ENCODE data around the gene CACHD1.

CACHD1 gene

GRCh38 chr1:64588876-64589275 is 118.9 kb downstream of the CACHD1 start:
- no peak overlapping the region for H3K4me3 ChIP-seq (ENCODE audit: low read depth, low read length)
- no peak for TF ChIP-seq CTCF (IDR thresholded peaks at IDR 0.05; ENCODE audit: insufficient read depth, low read depth, low read length, missing control alignments)
- no peak for DNase-seq (ENCODE audit: low read depth)

- DNase-seq (ENCODE audit: low read depth): no peak
- no peak for TF ChIP-seq CTCF (IDR thresholded peaks at IDR 0.05; ENCODE audit: insufficient read depth, low read depth, low read length, missing control alignments)
- H3K4me3 ChIP-seq (ENCODE audit: low read depth, low read length): no peak overlapping the region
Observed at GRCh38 chr1:64590316-64590715, 120.4 kb downstream of the CACHD1 start.

- no peak for TF ChIP-seq CTCF (IDR thresholded peaks at IDR 0.05; ENCODE audit: insufficient read depth, low read depth, low read length, missing control alignments)
- no peak for DNase-seq (ENCODE audit: low read depth)
- no peak overlapping the region for H3K4me3 ChIP-seq (ENCODE audit: low read depth, low read length)
Observed at GRCh38 chr1:64594446-64594845, 124.5 kb downstream of the CACHD1 start.

- no peak for DNase-seq (ENCODE audit: low read depth)
- TF ChIP-seq CTCF (IDR thresholded peaks at IDR 0.05; ENCODE audit: insufficient read depth, low read depth, low read length, missing control alignments): no peak
Observed at GRCh38 chr1:64595871-64596515, 126.1 kb downstream of the CACHD1 start.

GRCh38 chr1:64597113-64597512 is 127.2 kb downstream of the CACHD1 start:
- H3K4me3 ChIP-seq (ENCODE audit: low read depth, low read length): no peak overlapping the region
- DNase-seq (ENCODE audit: low read depth): no peak
- no peak for TF ChIP-seq CTCF (IDR thresholded peaks at IDR 0.05; ENCODE audit: insufficient read depth, low read depth, low read length, missing control alignments)

More at GRCh38 chr1:64595871-64596515, 126.1 kb downstream of the CACHD1 start:
- H3K4me3 ChIP-seq (ENCODE audit: low read depth, low read length): no peak overlapping the region

GRCh38 chr1:64598100-64598571 is 128.2 kb downstream of the CACHD1 start:
- no peak for DNase-seq (ENCODE audit: low read depth)
- no peak overlapping the region for H3K4me3 ChIP-seq (ENCODE audit: low read depth, low read length)
- TF ChIP-seq CTCF (IDR thresholded peaks at IDR 0.05; ENCODE audit: insufficient read depth, low read depth, low read length, missing control alignments): no peak

- H3K4me3 ChIP-seq (ENCODE audit: low read depth, low read length): no peak overlapping the region
- DNase-seq (ENCODE audit: low read depth): no peak
- no peak for TF ChIP-seq CTCF (IDR thresholded peaks at IDR 0.05; ENCODE audit: insufficient read depth, low read depth, low read length, missing control alignments)
Observed at GRCh38 chr1:64599242-64599641, 129.3 kb downstream of the CACHD1 start.

Data from GM12865 (cell line).